ENCODE data around the gene DMD.

- TF ChIP-seq CTCF (IDR thresholded peaks at IDR 0.05) (no peak), EZH2 (IDR thresholded peaks at IDR 0.05) (no peak)
These were observed 1620.0 kb downstream of the DMD start for GRCh38 chrX:31591355-31591754.

All from neural progenitor cell (in vitro differentiated cells).